Measurements from ENCODE around the gene ITPR2. TPM values are rescaled to one million over a fixed set of nuclear protein-coding genes. Genes with fewer than 3 reads are reported as not detected.
"Not testable (repeated sequence)": the region's sequence is repeated elsewhere in the genome, so short reads cannot be mapped to it uniquely, and the experiment has no call there.

The ITPR2 gene
- polyA plus RNA-seq, 1 experiment: 3.4 TPM

DNA sequence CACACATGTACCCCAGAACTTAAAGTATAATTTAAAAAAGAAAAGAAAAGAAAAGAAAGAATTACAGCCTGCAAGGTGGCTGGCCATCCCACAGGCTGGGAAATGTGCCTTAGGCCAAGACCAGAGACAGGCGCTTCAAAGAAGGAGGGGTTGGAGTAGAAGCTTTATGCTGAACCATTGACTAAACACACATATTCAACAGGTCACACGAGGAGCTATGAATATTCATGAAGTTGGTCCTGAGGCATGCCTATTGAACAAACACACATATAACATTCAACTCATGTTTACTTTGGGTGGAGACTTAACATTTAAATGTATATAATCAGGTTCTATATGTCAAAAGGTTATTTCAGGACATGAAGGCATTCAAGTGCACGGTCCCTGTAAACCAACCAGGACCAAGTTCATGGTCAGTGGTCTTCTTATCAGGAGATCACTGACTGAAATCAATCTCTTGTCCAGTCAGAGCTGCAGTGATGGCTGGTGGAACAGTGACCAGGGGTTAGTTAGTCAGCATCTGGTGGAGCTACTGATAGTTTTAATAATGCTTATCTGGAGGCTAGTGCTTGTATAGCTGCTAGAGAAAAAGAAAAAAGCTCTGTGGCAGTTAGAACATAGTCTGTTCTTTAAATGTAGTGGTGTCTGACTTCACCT lies 35.6 kb upstream of the ITPR2 start:
- H3K27ac ChIP-seq (ENCODE audit: low read depth, low read length): no peak overlapping the region
- no peak for DNase-seq (ENCODE audit: low read depth, low spot score)
- ChIA-PET POLR2A (no interaction called here), CTCF (no interaction called here)
- peaks cover 9% of the 10 kb centered on the region for H3K27me3 ChIP-seq (ENCODE audit: control insufficient read depth, insufficient read depth, low read length)
- no peak overlapping the region for H3K4me3 ChIP-seq (ENCODE audit: low read depth, low read length)
- H3K9me3 ChIP-seq (ENCODE audit: control insufficient read depth, insufficient read depth, low read length): no peaks in the 10 kb centered on the region
- TF ChIP-seq, protein P1, sequence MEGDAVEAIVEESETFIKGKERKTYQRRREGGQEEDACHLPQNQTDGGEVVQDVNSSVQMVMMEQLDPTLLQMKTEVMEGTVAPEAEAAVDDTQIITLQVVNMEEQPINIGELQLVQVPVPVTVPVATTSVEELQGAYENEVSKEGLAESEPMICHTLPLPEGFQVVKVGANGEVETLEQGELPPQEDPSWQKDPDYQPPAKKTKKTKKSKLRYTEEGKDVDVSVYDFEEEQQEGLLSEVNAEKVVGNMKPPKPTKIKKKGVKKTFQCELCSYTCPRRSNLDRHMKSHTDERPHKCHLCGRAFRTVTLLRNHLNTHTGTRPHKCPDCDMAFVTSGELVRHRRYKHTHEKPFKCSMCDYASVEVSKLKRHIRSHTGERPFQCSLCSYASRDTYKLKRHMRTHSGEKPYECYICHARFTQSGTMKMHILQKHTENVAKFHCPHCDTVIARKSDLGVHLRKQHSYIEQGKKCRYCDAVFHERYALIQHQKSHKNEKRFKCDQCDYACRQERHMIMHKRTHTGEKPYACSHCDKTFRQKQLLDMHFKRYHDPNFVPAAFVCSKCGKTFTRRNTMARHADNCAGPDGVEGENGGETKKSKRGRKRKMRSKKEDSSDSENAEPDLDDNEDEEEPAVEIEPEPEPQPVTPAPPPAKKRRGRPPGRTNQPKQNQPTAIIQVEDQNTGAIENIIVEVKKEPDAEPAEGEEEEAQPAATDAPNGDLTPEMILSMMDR (IDR thresholded peaks at IDR 0.05; ENCODE audit: low read depth, low read length): no peak

DNA sequence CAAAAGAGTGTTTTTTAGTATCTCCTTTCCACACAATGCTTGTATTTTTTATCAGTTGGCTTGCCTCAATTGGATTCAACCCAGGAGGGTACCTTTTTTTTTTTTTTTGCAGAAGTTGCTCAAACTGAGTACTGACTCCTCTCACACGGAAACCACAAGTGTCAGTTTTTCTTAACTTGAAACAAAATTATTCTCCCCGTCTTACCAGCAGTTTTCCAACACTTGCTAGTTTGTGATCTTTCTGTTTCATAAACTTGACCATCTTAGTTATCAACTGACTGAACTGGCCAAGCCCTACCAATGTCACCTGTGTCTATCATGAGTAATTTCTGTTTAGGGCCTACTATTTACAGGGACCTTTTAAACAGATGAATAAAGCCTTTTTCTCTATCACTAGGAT lies 34.1 kb upstream of the ITPR2 start:
- TF ChIP-seq, protein P1 (IDR thresholded peaks at IDR 0.05; ENCODE audit: low read depth, low read length): no peak
- H3K9me3 ChIP-seq (ENCODE audit: control insufficient read depth, insufficient read depth, low read length): no peaks in the 10 kb centered on the region
- no peak overlapping the region for H3K4me3 ChIP-seq (ENCODE audit: low read depth, low read length)
- no peak for DNase-seq (ENCODE audit: low read depth, low spot score)
- POLR2A ChIA-PET: no interaction called here
- CTCF ChIA-PET: interaction anchor here (2.0 kb wide), 1 partner anchor 18 kb away, joined by 12 read pairs; no protein-coding TSS in a partner anchor
- no peak overlapping the region for H3K27ac ChIP-seq (ENCODE audit: low read depth, low read length)
- peaks cover 3% of the 10 kb centered on the region for H3K27me3 ChIP-seq (ENCODE audit: control insufficient read depth, insufficient read depth, low read length)

DNA sequence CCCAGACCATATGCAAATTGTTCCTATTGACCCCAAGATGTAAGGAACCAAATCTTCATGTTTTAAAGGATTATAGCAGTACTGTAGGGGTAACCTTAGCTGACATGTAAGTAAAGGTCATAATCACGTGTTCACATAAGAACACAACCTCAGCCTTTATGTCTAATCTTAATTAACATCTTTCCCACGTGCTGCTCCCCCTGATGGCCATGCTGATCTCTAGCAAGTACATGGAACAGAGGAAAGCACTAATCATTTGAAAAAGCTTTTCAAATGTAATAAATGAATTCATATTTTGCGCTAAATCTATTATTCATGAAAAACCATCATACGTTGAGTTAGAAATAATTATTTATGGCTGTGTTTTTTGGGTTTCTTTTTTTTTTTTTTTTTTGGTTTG lies 30.5 kb upstream of the ITPR2 start:
- Histone ChIP-seq H3K27me3 (ENCODE audit: control insufficient read depth, insufficient read depth, low read length) (peaks cover 2% of the 10 kb centered on the region), H3K27ac (ENCODE audit: low read depth, low read length) (no peak overlapping the region), H3K9me3 (ENCODE audit: control insufficient read depth, insufficient read depth, low read length) (no peaks in the 10 kb centered on the region), H3K4me3 (ENCODE audit: low read depth, low read length) (no peak overlapping the region)
- no peak for DNase-seq (ENCODE audit: low read depth, low spot score)
- CTCF ChIA-PET: interaction anchor here (0.6 to 2.0 kb wide), 3 partner anchors 21 to 442 kb away, joined by 3 to 13 read pairs (median 4); no protein-coding TSS in a partner anchor
- POLR2A ChIA-PET: no interaction called here
- TF ChIP-seq, protein P1 (IDR thresholded peaks at IDR 0.05; ENCODE audit: low read depth, low read length): peak; percentile 45

DNA sequence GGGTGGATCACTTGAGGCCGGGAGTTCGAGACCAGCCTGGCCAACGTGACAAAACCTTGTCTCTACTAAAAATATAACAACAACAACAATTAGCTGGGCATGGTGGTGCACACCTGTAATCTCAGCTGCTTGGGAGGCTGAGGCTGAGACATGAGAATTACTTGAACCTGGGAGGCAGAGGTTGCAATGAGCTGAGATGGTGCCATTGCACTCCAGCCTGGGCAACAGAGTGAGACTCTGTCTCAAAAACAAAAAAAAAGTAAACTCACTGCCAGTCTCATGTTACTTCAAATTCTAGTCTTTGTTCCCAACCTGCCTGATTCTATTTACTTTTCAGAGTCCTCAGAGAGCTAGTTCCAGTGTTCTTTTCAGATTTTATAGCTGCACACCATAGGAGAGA lies 29.8 kb upstream of the ITPR2 start:
- POLR2A ChIA-PET; H3K9me3 ChIP-seq (ENCODE audit: control insufficient read depth, insufficient read depth, low read length); DNase-seq (ENCODE audit: low read depth, low spot score); H3K27me3 ChIP-seq (ENCODE audit: control insufficient read depth, insufficient read depth, low read length); H3K4me3 ChIP-seq (ENCODE audit: low read depth, low read length); H3K27ac ChIP-seq (ENCODE audit: low read depth, low read length): not testable (repeated sequence)
- CTCF ChIA-PET: interaction anchor here (2.0 kb wide), 1 partner anchor 22 kb away, joined by 13 read pairs; no protein-coding TSS in a partner anchor

DNA sequence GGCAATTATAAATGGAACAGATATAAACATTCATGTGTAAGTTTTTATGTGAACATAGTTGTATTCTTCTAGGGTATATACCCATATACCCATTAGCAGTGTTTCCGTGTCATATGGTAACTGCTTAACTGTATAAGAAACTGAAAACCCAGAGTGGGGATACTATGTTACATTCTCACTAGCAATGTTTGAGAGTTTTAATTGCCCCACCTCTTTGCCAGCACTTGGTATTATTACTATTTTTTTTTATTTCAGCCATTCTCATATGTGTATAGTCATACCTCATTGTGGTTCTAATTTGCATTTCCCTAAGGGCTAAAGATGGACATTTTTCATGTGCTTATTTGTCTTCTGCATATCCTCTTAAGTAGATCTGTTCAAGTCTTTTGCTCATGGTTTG lies 28.7 kb upstream of the ITPR2 start:
- peaks cover 4% of the 10 kb centered on the region for H3K27me3 ChIP-seq (ENCODE audit: control insufficient read depth, insufficient read depth, low read length)
- TF ChIP-seq, protein P1 (IDR thresholded peaks at IDR 0.05; ENCODE audit: low read depth, low read length): no peak
- DNase-seq (ENCODE audit: low read depth, low spot score): no peak
- no peak overlapping the region for H3K4me3 ChIP-seq (ENCODE audit: low read depth, low read length)
- CTCF ChIA-PET: no interaction called here
- H3K9me3 ChIP-seq (ENCODE audit: control insufficient read depth, insufficient read depth, low read length): no peaks in the 10 kb centered on the region
- H3K27ac ChIP-seq (ENCODE audit: low read depth, low read length): no peak overlapping the region
- POLR2A ChIA-PET: no interaction called here
